ENCODE data around the gene ADAMTS7. TPM values are rescaled to one million over a fixed set of nuclear protein-coding genes. Genes with fewer than 3 reads are reported as not detected.
A peak's percentile ranks its signal among the peaks of the same experiment; 100 is the strongest.

ADAMTS7 gene
- total and polyA plus RNA-seq, 2 donors (not counting 1 experiment from before 2014, with no cell fraction given) = 0.10 to 16.6 TPM

DNA sequence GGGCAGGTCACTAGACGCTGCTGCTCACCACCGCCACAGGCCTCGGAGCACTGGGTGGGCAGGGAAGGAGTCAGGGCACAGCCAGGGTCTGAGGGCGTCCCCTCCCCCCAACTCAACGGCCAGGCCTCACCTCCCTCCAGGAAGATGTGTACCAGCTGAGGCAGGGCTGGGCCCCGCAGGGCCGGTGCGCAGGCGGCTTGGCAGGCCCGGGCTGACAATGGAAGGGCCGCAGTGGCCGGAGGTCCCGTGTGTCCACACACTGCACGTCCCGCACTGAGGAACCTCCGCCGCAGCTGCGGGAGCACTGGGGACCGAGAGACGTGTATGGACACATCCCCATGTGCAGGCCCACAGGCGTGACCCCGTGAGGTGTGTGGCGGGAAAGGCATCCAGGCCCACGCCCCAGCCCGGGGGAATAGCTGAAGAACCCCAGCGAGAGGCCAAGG, 47.4 kb downstream of the ADAMTS7 start:
- CTCF ChIA-PET = no interaction called here
- no peaks in the 10 kb centered on the region for H3K79me2 ChIP-seq (ENCODE audit: control insufficient read depth, insufficient read depth, low read length)

DNA sequence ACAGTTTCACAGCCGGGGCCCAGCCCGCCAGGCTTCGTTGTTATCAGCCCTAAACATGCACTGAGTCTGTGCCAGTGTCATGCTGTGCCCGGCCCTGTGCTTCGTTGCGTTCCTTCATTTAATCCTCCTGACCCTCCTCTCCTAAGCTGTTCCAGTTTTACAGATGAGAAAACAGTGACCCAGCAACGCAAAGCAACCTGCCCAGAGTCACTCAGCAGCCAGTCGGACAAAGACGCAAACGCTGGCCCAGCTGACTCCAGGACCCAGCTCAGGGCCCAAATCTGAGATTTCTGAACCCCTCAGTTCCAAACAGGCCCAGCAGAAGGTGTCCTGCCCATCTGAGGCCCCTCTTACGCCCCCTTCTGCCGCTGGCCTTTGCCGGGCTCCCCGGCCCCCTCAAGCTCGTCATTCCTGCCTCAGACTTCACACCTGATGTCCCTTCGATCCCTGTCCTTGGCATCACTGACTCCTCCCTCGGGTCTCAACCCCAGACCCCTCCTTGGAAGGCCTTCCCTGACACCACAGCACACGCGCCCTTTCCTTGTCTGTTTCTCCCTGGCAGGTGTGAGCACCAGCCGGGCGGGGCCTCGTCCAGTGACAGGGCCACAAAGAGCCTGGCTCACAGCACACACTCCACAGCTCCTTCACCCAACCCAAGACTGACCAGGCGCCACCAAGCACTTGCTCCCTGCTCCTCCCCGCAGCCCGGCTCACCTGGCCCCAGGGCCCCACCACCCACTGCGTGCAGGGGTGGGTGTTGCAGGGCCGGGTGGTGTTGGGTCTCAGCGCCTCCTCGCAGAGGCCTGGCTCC, 48.1 kb downstream of the ADAMTS7 start:
- H3K27me3 Mint-ChIP-seq = no peaks in the 10 kb centered on the region
- Histone ChIP-seq H3K9me3 (ENCODE audit: control extremely low read depth in 1 of 3, control insufficient read depth in 2 of 3, insufficient read depth in 1 of 3, low read length in 2 of 3) (peaks cover 0 to 5% (median 0%) of the 10 kb centered on the region in 3 donors), H3K4me3 (ENCODE audit: control extremely low read depth in 1 of 5, extremely low read depth in 1 of 5, insufficient read depth in 1 of 5, low read depth in 2 of 5, low read length in 4 of 5) (no peak overlapping the region), H3K27me3 (replicated peaks in 1 of 4; ENCODE audit: control extremely low read depth in 1 of 4, control insufficient read depth in 3 of 4, insufficient read depth in 4 of 4, low read length in 3 of 4) (no peaks in the 10 kb centered on the region), H3K27ac (ENCODE audit: low read length in 2 of 2) (no peak overlapping the region), H3K9ac (ENCODE audit: low read length) (no peak overlapping the region), H3K79me2 (ENCODE audit: control insufficient read depth, insufficient read depth, low read length) (no peaks in the 10 kb centered on the region), H3K4me1 (ENCODE audit: control insufficient read depth in 2 of 2, insufficient read depth in 2 of 2, low read length in 2 of 2) (peaks cover 44 to 53% of the 10 kb centered on the region in 2 donors), H2AFZ (ENCODE audit: insufficient read depth, low read depth, low read length, poor library complexity, severe bottlenecking) (no peak overlapping the region), H4K20me1 (ENCODE audit: control insufficient read depth, insufficient read depth, low read length, poor library complexity, severe bottlenecking) (no peaks in the 10 kb centered on the region), H3K36me3 (replicated peaks in 1 of 2; ENCODE audit: control extremely low read depth in 1 of 2, control insufficient read depth in 1 of 2, extremely low read depth in 1 of 2, insufficient read depth in 2 of 2, low read length in 1 of 2) (no peaks in the 10 kb centered on the region), H3K4me2 (replicated peaks; ENCODE audit: low read depth, low read length, poor library complexity, severe bottlenecking) (no peak overlapping the region)
- no peak for ATAC-seq (ENCODE audit: low read depth)
- CTCF ChIA-PET = no interaction called here
- peak; percentile 11 for DNase-seq
- H3K4me1 Mint-ChIP-seq = peaks cover 42% of the 10 kb centered on the region
- WGBS (ENCODE audit: insufficient coverage) = 98% methylated on average over 20 of the region's 29 CpGs
- H3K4me3 Mint-ChIP-seq = no peak overlapping the region
- no peaks in the 10 kb centered on the region for H3K9me3 Mint-ChIP-seq (ENCODE audit: insufficient read depth)
- peak overlapping the region; percentile 56 for H3K27ac Mint-ChIP-seq
- intact Hi-C loops (cut with micrococcal nuclease) = no loop called here
- POLR2A ChIA-PET = interaction anchor here (0.6 kb wide), 1 partner anchor 98 kb away, joined by 7 read pairs; no protein-coding TSS in a partner anchor
- TF ChIP-seq EZH2 (IDR thresholded peaks at IDR 0.05; ENCODE audit: borderline replicate concordance, insufficient read depth, low read depth, low read length, poor library complexity, severe bottlenecking) = no peak
- TF ChIP-seq, protein P1, sequence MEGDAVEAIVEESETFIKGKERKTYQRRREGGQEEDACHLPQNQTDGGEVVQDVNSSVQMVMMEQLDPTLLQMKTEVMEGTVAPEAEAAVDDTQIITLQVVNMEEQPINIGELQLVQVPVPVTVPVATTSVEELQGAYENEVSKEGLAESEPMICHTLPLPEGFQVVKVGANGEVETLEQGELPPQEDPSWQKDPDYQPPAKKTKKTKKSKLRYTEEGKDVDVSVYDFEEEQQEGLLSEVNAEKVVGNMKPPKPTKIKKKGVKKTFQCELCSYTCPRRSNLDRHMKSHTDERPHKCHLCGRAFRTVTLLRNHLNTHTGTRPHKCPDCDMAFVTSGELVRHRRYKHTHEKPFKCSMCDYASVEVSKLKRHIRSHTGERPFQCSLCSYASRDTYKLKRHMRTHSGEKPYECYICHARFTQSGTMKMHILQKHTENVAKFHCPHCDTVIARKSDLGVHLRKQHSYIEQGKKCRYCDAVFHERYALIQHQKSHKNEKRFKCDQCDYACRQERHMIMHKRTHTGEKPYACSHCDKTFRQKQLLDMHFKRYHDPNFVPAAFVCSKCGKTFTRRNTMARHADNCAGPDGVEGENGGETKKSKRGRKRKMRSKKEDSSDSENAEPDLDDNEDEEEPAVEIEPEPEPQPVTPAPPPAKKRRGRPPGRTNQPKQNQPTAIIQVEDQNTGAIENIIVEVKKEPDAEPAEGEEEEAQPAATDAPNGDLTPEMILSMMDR (IDR thresholded peaks at IDR 0.05) = no peak

More for the DNA sequence above, 47.4 kb downstream of the ADAMTS7 start:
- peak; percentile 17 for DNase-seq
- Histone ChIP-seq H3K27me3 (replicated peaks in 1 of 4; ENCODE audit: control extremely low read depth in 1 of 4, control insufficient read depth in 3 of 4, insufficient read depth in 4 of 4, low read length in 3 of 4) (no peaks in the 10 kb centered on the region), H3K4me1 (ENCODE audit: control insufficient read depth in 2 of 2, insufficient read depth in 2 of 2, low read length in 2 of 2) (peaks cover 38 to 47% of the 10 kb centered on the region in 2 donors), H3K4me3 (ENCODE audit: control extremely low read depth in 1 of 5, extremely low read depth in 1 of 5, insufficient read depth in 1 of 5, low read depth in 2 of 5, low read length in 4 of 5) (no peak overlapping the region), H3K27ac (ENCODE audit: low read length in 2 of 2) (no peak overlapping the region), H3K36me3 (replicated peaks in 1 of 2; ENCODE audit: control extremely low read depth in 1 of 2, control insufficient read depth in 1 of 2, extremely low read depth in 1 of 2, insufficient read depth in 2 of 2, low read length in 1 of 2) (no peaks in the 10 kb centered on the region), H2AFZ (ENCODE audit: insufficient read depth, low read depth, low read length, poor library complexity, severe bottlenecking) (no peak overlapping the region), H4K20me1 (ENCODE audit: control insufficient read depth, insufficient read depth, low read length, poor library complexity, severe bottlenecking) (no peaks in the 10 kb centered on the region), H3K9me3 (ENCODE audit: control extremely low read depth in 1 of 3, control insufficient read depth in 2 of 3, insufficient read depth in 1 of 3, low read length in 2 of 3) (peaks cover 0 to 5% (median 0%) of the 10 kb centered on the region in 3 donors), H3K4me2 (replicated peaks; ENCODE audit: low read depth, low read length, poor library complexity, severe bottlenecking) (no peak overlapping the region), H3K9ac (ENCODE audit: low read length) (no peak overlapping the region)
- WGBS (ENCODE audit: insufficient coverage) = 89% methylated on average over 26 of the region's 26 CpGs
- TF ChIP-seq, protein P1 (IDR thresholded peaks at IDR 0.05) = no peak
- TF ChIP-seq EZH2 (IDR thresholded peaks at IDR 0.05; ENCODE audit: borderline replicate concordance, insufficient read depth, low read depth, low read length, poor library complexity, severe bottlenecking) = no peak
- H3K9me3 Mint-ChIP-seq (ENCODE audit: insufficient read depth) = no peaks in the 10 kb centered on the region
- no peak overlapping the region for H3K27ac Mint-ChIP-seq
- POLR2A ChIA-PET = interaction anchor here (0.6 kb wide), 1 partner anchor 98 kb away, joined by 7 read pairs; no protein-coding TSS in a partner anchor
- ATAC-seq (ENCODE audit: low read depth) = no peak
- no peak overlapping the region for H3K4me3 Mint-ChIP-seq
- intact Hi-C loops (cut with micrococcal nuclease) = no loop called here
- peaks cover 37% of the 10 kb centered on the region for H3K4me1 Mint-ChIP-seq
- H3K27me3 Mint-ChIP-seq = no peaks in the 10 kb centered on the region

Data from B cell (primary cell).